Transverse colon (tissue), 4 donors: Measurements from ENCODE around the gene FBXO47. TPM values are rescaled to one million over a fixed set of nuclear protein-coding genes. Genes with fewer than 3 reads are reported as not detected.

Experiments
- DNase-seq: peaks from one replicate; pipeline ENCODE4 v3.0.0-alpha.2; 2019
- H3K27ac ChIP-seq, 4 donors: fragments of 200-600 bp; sonication (generic); 2 replicates each; pipeline ENCODE4 v1.5.1; 2016 to 2018; ENCODE audit warnings: inconsistent platforms in 4 of 4
- H3K27me3 ChIP-seq: fragments of 200-600 bp; sonication (generic); 2 replicates; pipeline ENCODE4 v1.5.1; 2017; ENCODE audit warnings: inconsistent platforms
- H3K36me3 ChIP-seq, 4 donors: fragments of 200-600 bp; sonication (generic); 2 replicates each; pipeline ENCODE4 v1.5.1; 2017 to 2019; ENCODE audit warnings: inconsistent platforms in 4 of 4
- H3K4me1 ChIP-seq, 4 donors: fragments of 200-600 bp; sonication (generic); 2 replicates each; pipeline ENCODE4 v1.5.1; 2017 to 2020; ENCODE audit warnings: inconsistent platforms in 4 of 4
- H3K4me3 ChIP-seq, 4 donors: fragments of 200-600 bp; sonication (generic); 1 replicate in 1 of 4; 2 replicates in 3 of 4; pipeline versions ENCODE4 v1.5.1 to v1.6.1; 2017 to 2019; ENCODE audit warnings: inconsistent platforms in 4 of 4
- H3K9me3 ChIP-seq, 2 donors: fragments of 200-600 bp; sonication (generic); 2 replicates each; pipeline ENCODE4 v1.5.1; 2017 to 2019; ENCODE audit warnings: inconsistent platforms in 2 of 2
- EP300 ChIP-seq: sonication (generic); formaldehyde crosslinking; IDR thresholded peaks from one replicate; pipeline ENCODE4 v1.6.1; 2017; ENCODE audit warnings: antibody characterized with exemption, low read depth
- POLR2A ChIP-seq: fragments of 450-650 bp; IDR thresholded peaks from one replicate; pipeline ENCODE4 v1.6.1; 2016; ENCODE audit warnings: antibody characterized with exemption, mild to moderate bottlenecking, moderate library complexity
- POLR2AphosphoS5 ChIP-seq, 3 donors: sonication (generic); formaldehyde crosslinking; IDR thresholded peaks; one replicate each; pipeline ENCODE4 v1.6.1; 2016; ENCODE audit warnings: antibody characterized with exemption in 3 of 3
- WGBS, 2 donors: methylation state at CpG; one replicate each; pipeline ENCODE4 v1.1.5; 2018; ENCODE audit warnings: low coverage in 1 of 2; 5-methylcytosine and 5-hydroxymethylcytosine counted together
- in situ Hi-C, 4 donors: fragments of 200-750 bp; cut with MboI; loops; one replicate each; pipeline versions ENCODE4 v1.15.0 to v1.15.1; 2017; ENCODE audit warnings: low sequenced_read_pairs in 3 of 4, low pct_ligation_motif_present in 1 of 4, low pct_unique_long_range_greater_than_20kb in 1 of 4
- intact Hi-C: fragments of 100-400 bp; cut with DNase I; formaldehyde crosslinking; loops from one replicate; pipeline ENCODE4 v1.15.1; 2023; ENCODE audit warnings: low total_unique reads
- total RNA-seq, 4 donors: library from RNA; depleted of rRNA; stranded (reverse); fragments of >200 nt; gene quantifications; one replicate each; pipeline ENCODE4 v1.1.0, GENCODE V29; 2016
- TF ChIP-seq, protein P1 (sequence below), 5 experiments: fragments of 200-600 bp in 3 of 5; fragments of 450-650 bp in 2 of 5; sonication (generic) in 3 of 5; IDR thresholded peaks; 1 replicate in 2 of 5; 2 replicates in 3 of 5; pipeline ENCODE4 v1.5.1; 2016 to 2017; ENCODE audit warnings: antibody characterized with exemption in 5 of 5, inconsistent platforms in 3 of 5, mild to moderate bottlenecking in 2 of 5, moderate library complexity in 1 of 5

FBXO47 gene
- total RNA-seq, 4 donors from 2014 or later, result not detected

DNA sequence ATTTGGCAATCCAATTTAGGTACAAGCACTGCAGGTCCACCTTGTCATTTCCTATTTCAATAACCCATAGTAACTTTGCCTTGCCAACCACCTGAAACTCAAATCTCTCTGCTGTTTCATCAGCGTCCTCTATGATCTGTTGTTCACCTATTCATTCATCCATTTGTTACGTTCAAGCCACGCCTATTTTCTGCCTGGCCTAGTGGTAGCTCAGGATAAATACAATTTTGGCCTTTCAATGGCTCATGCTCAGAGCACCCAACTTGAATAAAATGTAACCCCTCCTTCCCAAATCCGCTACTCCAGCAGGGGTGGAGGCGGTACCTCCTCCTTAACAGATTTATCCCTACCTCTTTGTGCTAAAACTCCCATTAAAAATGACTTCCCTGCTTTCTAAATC is 3.6 kb upstream of the FBXO47 start:
- H3K4me1 ChIP-seq, result peaks cover 0 to 12% (median 3%) of the 10 kb centered on the region in 4 donors
- in situ Hi-C loops, result no loop called here
- no peak overlapping the region for H3K4me3 ChIP-seq
- intact Hi-C loops, result no loop called here
- H3K36me3 ChIP-seq, result no peaks in the 10 kb centered on the region
- H3K9me3 ChIP-seq, result no peaks in the 10 kb centered on the region
- TF ChIP-seq POLR2A, result no peak
- DNase-seq, result no peak
- no peak overlapping the region for H3K27ac ChIP-seq
- no peaks in the 10 kb centered on the region for H3K27me3 ChIP-seq
- 79 to 86% methylated on average over 4 to 5 of the region's 5 CpGs for WGBS, 2 donors

DNA sequence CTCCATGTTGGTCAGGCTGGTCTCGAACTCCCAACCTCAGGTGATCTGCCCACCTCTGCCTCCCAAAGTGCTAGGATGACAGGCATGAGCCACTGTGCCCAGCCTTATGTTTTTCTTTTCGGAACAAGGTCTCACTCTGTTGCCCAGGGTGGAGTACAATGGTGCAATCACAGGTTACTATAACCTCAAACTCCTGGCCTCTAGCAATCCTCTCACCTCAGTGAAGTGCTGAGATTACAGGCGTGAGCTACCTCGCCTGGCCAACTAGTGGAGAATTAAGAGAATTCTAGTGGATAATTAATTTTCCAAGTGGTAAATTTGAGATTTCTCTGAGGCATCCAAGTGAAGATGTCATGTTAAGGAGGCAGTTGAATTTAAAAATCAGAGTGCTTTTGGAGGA is 2.9 kb upstream of the FBXO47 start:
- DNase-seq, result no peak
- intact Hi-C loops, result no loop called here
- Histone ChIP-seq H3K4me3 (no peak overlapping the region), H3K9me3 (no peaks in the 10 kb centered on the region), H3K27me3 (no peaks in the 10 kb centered on the region), H3K36me3 (no peaks in the 10 kb centered on the region), H3K27ac (no peak overlapping the region), H3K4me1 (peaks cover 0 to 12% (median 3%) of the 10 kb centered on the region in 4 donors)
- TF ChIP-seq, protein P1, sequence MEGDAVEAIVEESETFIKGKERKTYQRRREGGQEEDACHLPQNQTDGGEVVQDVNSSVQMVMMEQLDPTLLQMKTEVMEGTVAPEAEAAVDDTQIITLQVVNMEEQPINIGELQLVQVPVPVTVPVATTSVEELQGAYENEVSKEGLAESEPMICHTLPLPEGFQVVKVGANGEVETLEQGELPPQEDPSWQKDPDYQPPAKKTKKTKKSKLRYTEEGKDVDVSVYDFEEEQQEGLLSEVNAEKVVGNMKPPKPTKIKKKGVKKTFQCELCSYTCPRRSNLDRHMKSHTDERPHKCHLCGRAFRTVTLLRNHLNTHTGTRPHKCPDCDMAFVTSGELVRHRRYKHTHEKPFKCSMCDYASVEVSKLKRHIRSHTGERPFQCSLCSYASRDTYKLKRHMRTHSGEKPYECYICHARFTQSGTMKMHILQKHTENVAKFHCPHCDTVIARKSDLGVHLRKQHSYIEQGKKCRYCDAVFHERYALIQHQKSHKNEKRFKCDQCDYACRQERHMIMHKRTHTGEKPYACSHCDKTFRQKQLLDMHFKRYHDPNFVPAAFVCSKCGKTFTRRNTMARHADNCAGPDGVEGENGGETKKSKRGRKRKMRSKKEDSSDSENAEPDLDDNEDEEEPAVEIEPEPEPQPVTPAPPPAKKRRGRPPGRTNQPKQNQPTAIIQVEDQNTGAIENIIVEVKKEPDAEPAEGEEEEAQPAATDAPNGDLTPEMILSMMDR (IDR thresholded peaks at IDR 0.05), result no peak
- no peak for TF ChIP-seq EP300
- TF ChIP-seq POLR2AphosphoS5 (IDR thresholded peaks at IDR 0.05), result no peak
- TF ChIP-seq POLR2A, result no peak
- in situ Hi-C loops, result no loop called here
- WGBS, 2 donors, result 72 to 83% methylated on average over 1 to 4 of the region's 4 CpGs

DNA sequence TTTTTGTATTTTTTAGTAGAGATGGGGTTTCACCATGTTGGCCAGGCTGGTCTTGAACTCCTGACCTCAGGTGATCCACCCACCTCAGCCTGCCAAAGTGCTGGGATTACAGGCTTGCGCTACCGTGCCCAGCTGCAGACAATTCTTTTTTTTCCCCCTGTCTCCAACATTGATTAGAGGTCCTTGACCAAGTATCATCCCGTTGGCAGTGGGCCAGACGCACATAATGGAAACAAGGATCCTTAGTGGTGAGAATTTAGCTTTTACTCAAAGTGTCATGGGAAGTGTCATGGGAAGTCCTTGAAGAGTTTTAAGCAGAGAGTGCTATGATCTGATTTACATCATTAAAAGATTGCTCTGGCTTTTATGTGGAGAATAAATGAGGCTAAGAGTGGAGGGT is 2.1 kb upstream of the FBXO47 start:
- DNase-seq, result no peak
- Histone ChIP-seq H3K27me3 (no peaks in the 10 kb centered on the region), H3K4me3 (no peak overlapping the region), H3K4me1 (peaks cover 0 to 12% (median 3%) of the 10 kb centered on the region in 4 donors), H3K27ac (no peak overlapping the region), H3K9me3 (no peaks in the 10 kb centered on the region), H3K36me3 (no peaks in the 10 kb centered on the region)
- WGBS, 2 donors, result 50 to 76% methylated on average over 1 to 4 of the region's 4 CpGs
- TF ChIP-seq POLR2AphosphoS5 (IDR thresholded peaks at IDR 0.05) (no peak), POLR2A (no peak), EP300 (no peak)
- TF ChIP-seq, protein P1 (IDR thresholded peaks at IDR 0.05), result no peak
- in situ Hi-C loops (no loop called here), intact Hi-C loops (no loop called here)

DNA sequence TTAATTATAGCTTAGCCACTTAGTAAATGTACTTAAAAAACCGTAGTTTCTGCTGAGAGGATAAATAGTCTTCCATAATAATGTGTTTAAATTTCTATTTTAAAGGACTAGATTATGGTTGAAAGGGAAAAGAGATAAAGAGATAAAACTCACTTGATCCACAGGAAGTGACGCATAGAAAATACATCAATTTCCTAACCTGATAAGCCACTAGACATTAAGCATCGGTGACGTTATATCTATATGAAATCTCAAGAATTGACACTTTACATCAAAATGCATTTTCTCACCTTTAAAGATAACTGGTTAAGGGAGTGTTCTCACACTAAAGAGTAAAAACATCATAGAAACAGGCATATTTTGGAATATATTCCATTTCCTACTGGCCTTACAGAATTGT is 5.8 kb downstream of the FBXO47 start:
- intact Hi-C loops (no loop called here), in situ Hi-C loops (no loop called here)
- TF ChIP-seq POLR2A (no peak), EP300 (no peak), POLR2AphosphoS5 (IDR thresholded peaks at IDR 0.05) (no peak)
- TF ChIP-seq, protein P1 (IDR thresholded peaks at IDR 0.05), result no peak

DNA sequence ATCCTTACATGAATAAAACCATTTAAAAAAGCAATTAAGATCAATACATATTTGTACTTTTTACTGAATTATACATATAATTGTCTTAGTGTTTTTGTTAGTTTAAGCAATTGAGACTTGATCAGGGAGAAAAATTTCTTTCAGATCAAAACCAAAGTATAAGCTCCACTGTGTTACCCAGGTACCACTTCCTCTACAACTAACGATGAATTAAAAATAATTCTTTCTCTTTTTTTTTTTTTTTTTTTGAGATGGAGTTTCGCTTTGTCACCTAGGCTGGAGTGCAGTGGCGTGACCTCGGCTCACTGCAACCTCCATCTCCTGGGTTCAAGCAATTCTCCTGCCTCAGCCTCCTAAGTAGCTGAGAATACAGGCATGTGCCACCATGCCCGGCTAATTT is 6.8 kb downstream of the FBXO47 start:
- intact Hi-C loops (no loop called here), in situ Hi-C loops (no loop called here)
- no peaks in the 10 kb centered on the region for H3K9me3 ChIP-seq
- H3K27ac ChIP-seq, result no peak overlapping the region
- no peaks in the 10 kb centered on the region for H3K36me3 ChIP-seq
- 69 to 75% methylated on average over 4 to 5 of the region's 5 CpGs for WGBS, 2 donors
- no peaks in the 10 kb centered on the region for H3K27me3 ChIP-seq
- no peak overlapping the region for H3K4me3 ChIP-seq
- H3K4me1 ChIP-seq, result no peaks in the 10 kb centered on the region
- TF ChIP-seq, protein P1 (IDR thresholded peaks at IDR 0.05), result no peak
- TF ChIP-seq POLR2A (no peak), POLR2AphosphoS5 (IDR thresholded peaks at IDR 0.05) (no peak), EP300 (no peak)
- DNase-seq, result no peak

More for the DNA sequence above, 5.8 kb downstream of the FBXO47 start:
- no peaks in the 10 kb centered on the region for H3K4me1 ChIP-seq
- H3K27ac ChIP-seq, result no peak overlapping the region
- 74 to 80% methylated on average over 4 of the region's 4 CpGs for WGBS, 2 donors
- no peaks in the 10 kb centered on the region for H3K9me3 ChIP-seq
- H3K36me3 ChIP-seq, result no peaks in the 10 kb centered on the region
- DNase-seq, result no peak
- no peak overlapping the region for H3K4me3 ChIP-seq
- H3K27me3 ChIP-seq, result no peaks in the 10 kb centered on the region
